ENCODE measurements around the gene KSR2.

KSR2 gene

GRCh38 chr12:117472983-117473382, 495.8 kb downstream of the KSR2 start:
- no peak for DNase-seq (ENCODE audit: low read depth in 4 of 4, low spot score in 1 of 4)

DNA sequence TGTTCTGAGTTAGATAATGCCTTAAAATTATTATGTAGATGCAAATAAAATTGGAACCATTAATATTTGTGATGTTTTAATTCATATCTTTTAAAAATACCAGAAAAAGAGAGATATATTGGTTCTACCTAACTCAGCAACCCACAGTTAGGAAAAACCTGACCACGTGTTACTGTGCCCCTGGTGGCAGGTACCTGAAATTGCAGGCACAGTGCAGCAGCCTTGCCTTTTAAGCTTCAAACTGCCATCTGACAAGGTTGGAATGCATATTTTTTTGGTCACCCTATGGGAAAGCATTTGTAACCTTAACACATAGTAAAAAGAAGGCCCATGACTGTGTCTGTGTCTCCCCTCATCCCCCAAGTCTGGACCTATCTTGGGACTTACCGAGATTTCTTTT, 498.0 kb downstream of the KSR2 start:
- DNase-seq (ENCODE audit: low read depth in 4 of 4, low spot score in 1 of 4): peak in 1 of 4 experiments; percentile 1

DNA sequence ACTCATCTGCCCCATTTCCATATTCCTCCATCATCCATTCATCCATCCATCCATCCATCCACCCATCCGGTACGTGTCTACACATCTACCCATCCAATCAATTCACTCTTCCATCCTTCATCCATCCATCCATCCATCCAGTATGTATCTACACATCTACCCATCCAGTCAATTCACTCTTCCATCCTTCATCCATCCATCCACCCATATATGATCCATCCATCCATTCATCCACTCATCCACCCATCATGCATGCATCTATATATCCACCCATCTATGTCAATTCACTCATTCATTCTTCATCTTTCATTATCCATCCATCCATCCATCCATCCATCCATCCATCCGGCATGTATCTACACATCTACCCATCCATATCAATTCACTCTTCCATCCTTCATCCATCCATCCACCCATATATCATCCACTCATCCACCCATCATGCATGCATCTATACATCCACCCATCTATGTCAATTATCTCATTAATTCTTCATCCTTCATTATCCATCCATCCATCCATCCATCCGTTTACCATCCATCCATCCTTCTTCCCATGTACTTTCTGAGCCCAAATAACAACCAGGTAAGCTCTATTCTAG, 498.8 kb downstream of the KSR2 start:
- DNase-seq (ENCODE audit: low read depth in 4 of 4, low spot score in 1 of 4): no peak

DNA sequence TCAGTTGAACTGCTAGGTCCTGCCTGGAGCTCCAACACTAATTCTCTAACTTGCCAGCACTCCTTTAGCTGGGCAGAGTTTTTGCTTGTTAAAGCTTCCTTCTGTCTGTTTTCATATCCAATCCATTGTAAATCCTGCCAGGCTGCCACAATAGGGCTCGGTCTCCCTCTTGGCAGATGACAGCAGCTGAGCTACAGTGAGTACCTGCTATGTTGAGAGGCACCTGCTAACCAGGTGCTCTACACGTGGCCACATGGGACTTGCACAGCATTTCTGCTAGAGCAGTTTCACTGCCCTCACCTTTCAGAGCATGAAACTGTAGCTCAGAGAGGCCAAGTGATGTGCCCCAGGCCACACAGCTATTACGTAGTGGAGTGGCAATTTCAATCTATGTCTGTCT, 500.8 kb downstream of the KSR2 start:
- DNase-seq (ENCODE audit: low read depth in 4 of 4, low spot score in 1 of 4): no peak

DNA sequence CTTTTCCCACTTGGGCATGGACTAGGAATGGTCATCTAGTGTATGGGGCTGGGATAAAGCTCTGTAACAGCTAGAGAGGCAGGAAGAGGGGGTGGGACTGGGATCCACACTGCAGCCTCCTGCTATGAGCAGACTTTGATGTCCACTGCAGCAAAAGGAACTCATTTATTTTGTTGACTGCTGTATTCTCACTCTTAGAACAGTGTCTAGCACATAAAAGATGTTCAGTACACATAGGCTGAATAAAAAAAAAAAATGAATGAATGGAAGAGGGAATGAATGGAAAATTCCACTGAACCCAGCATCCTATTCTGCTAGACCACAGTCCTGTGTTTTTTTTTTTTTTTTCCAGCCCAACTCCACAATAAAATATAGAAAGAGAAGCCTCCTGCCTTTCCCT, 501.2 kb downstream of the KSR2 start:
- no peak for DNase-seq (ENCODE audit: low read depth in 4 of 4, low spot score in 1 of 4)

- no peak for DNase-seq (ENCODE audit: low read depth in 4 of 4, low spot score in 1 of 4)
These were observed 502.0 kb downstream of the KSR2 start for GRCh38 chr12:117466677-117467362.

GRCh38 chr12:117461732-117462131, 507.1 kb downstream of the KSR2 start:
- no peak for DNase-seq (ENCODE audit: low read depth in 4 of 4, low spot score in 1 of 4)

DNA sequence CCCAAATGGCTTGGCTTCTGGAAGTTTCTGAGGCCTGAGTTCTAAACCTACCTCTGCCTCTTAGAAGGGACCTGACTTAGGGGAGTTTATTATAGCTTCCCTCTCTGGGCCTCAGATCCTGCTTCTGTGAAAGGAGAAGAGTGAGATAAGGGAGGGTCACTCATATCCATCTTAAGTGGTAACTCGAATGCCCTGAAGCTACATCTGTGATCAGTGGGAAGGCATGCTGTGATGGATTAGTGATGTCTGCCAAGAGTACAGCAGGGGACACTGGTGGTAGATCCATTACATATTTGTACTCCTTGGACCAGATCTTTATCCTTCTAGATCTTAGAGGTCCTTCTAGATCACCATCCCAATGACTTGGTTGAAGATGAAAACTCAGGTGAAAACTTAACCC, 509.6 kb downstream of the KSR2 start:
- DNase-seq (ENCODE audit: low read depth in 4 of 4, low spot score in 1 of 4): no peak

DNA sequence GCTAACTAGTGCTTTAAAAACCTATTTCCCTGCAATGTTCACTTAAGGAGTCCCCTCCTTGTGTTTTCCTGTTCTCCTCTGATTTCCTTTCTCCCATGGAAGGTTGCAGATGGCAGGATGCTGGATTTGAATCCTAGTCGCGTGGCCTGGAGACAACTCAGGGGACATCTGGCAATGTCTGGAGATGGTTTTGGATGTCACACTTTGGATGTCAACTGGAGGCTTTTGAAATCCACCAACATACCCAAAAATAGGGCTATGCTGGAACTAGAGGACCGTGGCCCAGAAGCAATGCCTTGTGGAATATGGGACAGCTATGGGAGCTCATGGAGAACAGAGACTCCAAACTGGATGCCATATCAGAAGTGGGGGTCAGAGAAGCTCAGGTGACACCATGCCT, 511.6 kb downstream of the KSR2 start:
- DNase-seq (ENCODE audit: low read depth in 4 of 4, low spot score in 1 of 4): no peak

- no peak for DNase-seq (ENCODE audit: low read depth in 4 of 4, low spot score in 1 of 4)
These were observed 512.7 kb downstream of the KSR2 start for GRCh38 chr12:117456076-117456475.

DNA sequence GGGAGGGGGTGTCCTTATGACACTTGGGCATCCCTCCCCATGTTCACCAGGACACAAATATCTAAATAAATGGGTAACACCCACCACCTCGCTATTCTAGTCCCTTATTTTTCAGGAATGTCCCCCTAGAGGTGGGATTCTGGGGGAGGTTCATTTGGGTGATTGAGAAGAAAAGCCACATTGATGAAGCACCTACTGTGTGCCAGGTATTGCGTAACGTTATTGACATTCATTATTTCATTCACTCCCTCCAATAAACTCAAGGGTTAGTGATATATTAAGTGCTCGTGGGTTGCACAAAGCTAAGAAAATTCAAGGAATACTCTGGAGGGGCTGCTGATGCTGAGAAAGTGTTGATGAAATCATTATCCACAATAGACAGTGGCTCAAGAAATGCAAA, 514.8 kb downstream of the KSR2 start:
- DNase-seq (ENCODE audit: low read depth in 4 of 4, low spot score in 1 of 4): no peak

GRCh38 chr12:117452112-117452511, 516.7 kb downstream of the KSR2 start:
- DNase-seq (ENCODE audit: low read depth in 4 of 4, low spot score in 1 of 4): no peak

DNA sequence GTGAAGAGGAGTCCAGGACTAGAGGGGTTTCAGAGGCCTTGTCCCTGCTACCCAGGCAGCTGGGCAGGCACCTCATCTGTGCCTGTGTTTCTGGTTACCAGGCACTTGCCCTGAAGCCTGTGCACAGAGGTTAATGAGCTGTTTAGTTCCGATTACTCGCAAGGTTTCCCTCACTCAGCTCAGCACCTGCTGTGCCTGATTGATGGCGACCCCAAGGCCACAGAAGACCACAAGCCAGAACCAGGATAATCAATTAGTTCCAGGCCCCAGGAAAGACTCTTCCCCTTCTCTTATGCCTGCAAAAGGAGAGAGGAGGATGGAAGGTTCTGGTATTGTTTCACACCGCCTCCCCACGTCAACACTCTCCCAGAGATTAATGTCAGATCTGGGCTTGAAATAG, 518.6 kb downstream of the KSR2 start:
- no peak for DNase-seq (ENCODE audit: low read depth in 4 of 4, low spot score in 1 of 4)

DNA sequence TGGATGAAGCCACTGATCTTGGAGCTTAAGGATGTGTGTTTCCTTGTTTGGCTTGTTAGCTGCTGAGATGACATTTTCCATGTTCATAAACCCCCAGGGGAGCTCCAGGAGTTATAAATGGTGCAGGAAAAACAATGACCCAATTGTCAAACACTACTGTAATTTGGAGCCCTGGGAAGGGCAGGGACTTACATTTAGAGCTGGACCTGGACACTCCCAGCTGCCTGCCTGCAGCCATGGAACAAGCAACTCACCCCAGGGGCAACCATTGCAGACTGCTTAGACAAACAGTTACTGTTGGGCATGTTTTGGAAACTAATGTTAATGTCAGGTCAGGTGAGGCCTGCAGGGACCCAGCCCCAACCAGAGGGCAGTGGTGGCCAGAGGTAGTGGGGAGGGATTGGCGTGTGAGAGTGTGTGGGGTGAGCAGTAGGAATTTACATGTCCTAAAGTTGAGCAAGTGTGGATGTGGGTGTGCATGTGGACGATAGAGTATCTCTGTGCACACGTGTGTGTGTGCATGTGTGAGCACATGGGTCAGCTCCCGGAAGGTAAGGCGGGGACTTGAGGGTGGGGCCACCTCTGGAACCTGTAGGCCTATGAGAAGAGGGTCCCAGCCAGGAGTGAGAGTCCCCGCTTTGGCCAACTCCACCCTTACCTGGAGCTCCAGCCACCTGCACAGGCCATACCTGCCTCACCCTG, 521.0 kb downstream of the KSR2 start:
- DNase-seq (ENCODE audit: low read depth in 4 of 4, low spot score in 1 of 4): no peak

GRCh38 chr12:117444781-117445180, 524.0 kb downstream of the KSR2 start:
- no peak for DNase-seq (ENCODE audit: low read depth in 4 of 4, low spot score in 1 of 4)

GRCh38 chr12:117441751-117442150, 527.0 kb downstream of the KSR2 start:
- no peak for DNase-seq (ENCODE audit: low read depth in 4 of 4, low spot score in 1 of 4)

GRCh38 chr12:117440384-117440783, 528.4 kb downstream of the KSR2 start:
- no peak for DNase-seq (ENCODE audit: low read depth in 4 of 4, low spot score in 1 of 4)

GRCh38 chr12:117439531-117440001, 529.2 kb downstream of the KSR2 start:
- DNase-seq (ENCODE audit: low read depth in 4 of 4, low spot score in 1 of 4): no peak

DNA sequence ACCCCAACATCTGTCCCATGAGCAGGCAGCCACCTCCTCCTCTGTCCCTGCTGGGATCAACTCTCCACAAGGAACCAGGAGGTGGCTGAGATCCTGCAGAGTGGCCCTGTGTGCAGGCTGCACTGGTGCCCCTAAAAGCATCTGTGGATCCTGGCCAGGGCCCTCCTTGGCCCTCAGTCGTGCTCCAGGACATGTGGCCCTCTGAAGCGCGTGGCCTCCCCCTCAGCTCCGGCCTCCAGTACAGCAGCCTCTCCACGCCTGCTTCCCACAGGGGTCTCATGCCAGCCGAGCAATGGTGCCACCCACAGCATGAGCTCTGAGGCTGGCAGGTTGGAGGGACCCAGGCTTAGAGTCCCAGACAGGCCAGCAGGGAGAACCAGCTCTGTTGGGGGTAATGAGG, 530.0 kb downstream of the KSR2 start:
- DNase-seq (ENCODE audit: low read depth in 4 of 4, low spot score in 1 of 4): no peak

DNA sequence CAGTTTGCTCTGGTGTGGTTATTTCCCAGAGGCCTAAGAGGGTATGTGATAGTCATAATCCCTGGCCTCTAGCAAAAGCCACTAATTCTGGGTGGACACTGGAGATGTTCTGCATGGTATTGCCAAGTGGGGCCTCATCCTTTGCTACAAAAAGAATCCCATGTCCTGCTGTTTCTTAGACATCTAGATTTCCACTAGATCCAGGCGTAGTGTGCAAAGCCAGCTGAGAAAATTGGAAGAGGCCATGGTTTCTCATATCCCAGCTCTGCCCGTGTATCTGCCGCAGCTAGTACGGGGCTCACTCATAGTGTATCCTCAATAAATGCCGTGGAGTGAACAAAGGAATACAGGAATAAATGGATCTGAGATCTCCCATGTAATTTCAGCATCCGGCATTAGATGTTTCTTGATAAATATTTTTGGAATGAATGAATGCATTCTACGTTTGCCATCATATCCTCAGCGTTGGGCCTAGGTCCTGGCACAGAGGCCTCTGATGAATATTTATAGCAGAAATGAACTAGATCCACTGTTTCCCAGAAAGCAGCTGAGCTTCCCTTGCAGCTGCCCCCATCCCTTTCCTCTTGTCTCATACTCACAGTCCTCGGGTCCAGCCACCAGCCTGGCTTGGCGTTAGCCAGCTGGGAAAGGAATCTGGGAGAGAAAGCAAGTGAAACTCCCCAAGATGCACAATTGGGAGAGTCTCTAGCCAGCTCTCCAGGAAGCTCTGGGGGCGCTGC, 531.1 kb downstream of the KSR2 start:
- DNase-seq (ENCODE audit: low read depth in 4 of 4, low spot score in 1 of 4): no peak

DNA sequence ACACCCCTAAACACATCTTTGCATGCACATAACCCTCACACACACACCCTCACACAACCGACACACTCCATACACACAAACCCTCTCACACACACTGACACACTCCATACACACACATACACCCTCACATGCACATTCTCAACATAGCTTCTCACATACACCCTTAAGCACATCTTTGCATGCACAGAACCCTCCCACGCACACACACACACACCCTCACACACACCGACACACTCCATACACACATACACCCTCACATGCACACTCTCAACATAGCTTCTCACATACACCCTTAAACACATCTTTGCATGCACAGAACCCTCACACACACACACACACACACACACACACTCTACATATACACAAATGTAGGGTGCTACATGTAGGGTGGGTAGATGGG, 534.9 kb downstream of the KSR2 start:
- DNase-seq (ENCODE audit: low read depth in 4 of 4, low spot score in 1 of 4): no peak

GRCh38 chr12:117430246-117430645, 538.5 kb downstream of the KSR2 start:
- DNase-seq (ENCODE audit: low read depth in 4 of 4, low spot score in 1 of 4): no peak
